GM19099 (cell line): Measurements from ENCODE around the gene JPH3.

Experiments used
- POLR2A ChIP-seq: IDR thresholded peaks from 3 replicates; pipeline ENCODE4 v1.6.1; 2011; ENCODE audit warnings: low read depth; ENCODE audit not compliant: insufficient read length; ENCODE audit errors: extremely low read depth

JPH3 gene

GRCh38 chr16:87584975-87585374 lies 17.3 kb upstream of the JPH3 start:
- no peak for TF ChIP-seq POLR2A

GRCh38 chr16:87585442-87586200 lies 16.7 kb upstream of the JPH3 start:
- no peak for TF ChIP-seq POLR2A

- TF ChIP-seq POLR2A: no peak
Measured at GRCh38 chr16:87586201-87586782, 16.0 kb upstream of the JPH3 start.

GRCh38 chr16:87587636-87588035 lies 14.7 kb upstream of the JPH3 start:
- TF ChIP-seq POLR2A: no peak

GRCh38 chr16:87592018-87592712 lies 10.1 kb upstream of the JPH3 start:
- TF ChIP-seq POLR2A: no peak

- TF ChIP-seq POLR2A: no peak
Measured at GRCh38 chr16:87593710-87594258, 8.5 kb upstream of the JPH3 start.

GRCh38 chr16:87595712-87596111 lies 6.6 kb upstream of the JPH3 start:
- TF ChIP-seq POLR2A: no peak

- TF ChIP-seq POLR2A: no peak
Measured at GRCh38 chr16:87597324-87597830, 4.9 kb upstream of the JPH3 start.

- TF ChIP-seq POLR2A: no peak
Measured at GRCh38 chr16:87598431-87598830, 3.9 kb upstream of the JPH3 start.

- TF ChIP-seq POLR2A: no peak
Measured at GRCh38 chr16:87600246-87600645, 2.1 kb upstream of the JPH3 start.

- no peak for TF ChIP-seq POLR2A
Measured at GRCh38 chr16:87601401-87601981, 817 bp upstream of the JPH3 start.

- no peak for TF ChIP-seq POLR2A
Measured at GRCh38 chr16:87602821-87603683, 744 bp downstream of the JPH3 start.

GRCh38 chr16:87603684-87604633 lies 1.7 kb downstream of the JPH3 start:
- no peak for TF ChIP-seq POLR2A
